ENCODE measurements around the gene BCKDHB.

BCKDHB gene

GRCh38 chr6:80197986-80198385 lies 91.5 kb downstream of the BCKDHB start:
- TF ChIP-seq REST (IDR thresholded peaks at IDR 0.05; ENCODE audit: low read depth), result no peak

- TF ChIP-seq TAF1 (IDR thresholded peaks at IDR 0.05; ENCODE audit: low read depth), result no peak
- TF ChIP-seq TEAD4 (IDR thresholded peaks at IDR 0.05), result no peak
- TF ChIP-seq EP300 (IDR thresholded peaks at IDR 0.05; ENCODE audit: borderline replicate concordance), result no peak
- TF ChIP-seq EGR1 (IDR thresholded peaks at IDR 0.05), result no peak
- no peak for TF ChIP-seq ZBTB7A (IDR thresholded peaks at IDR 0.05; ENCODE audit: low read depth)
- no peak for TF ChIP-seq MAX (IDR thresholded peaks at IDR 0.05)
- no peak for TF ChIP-seq FOXM1 (IDR thresholded peaks at IDR 0.05; ENCODE audit: borderline replicate concordance, low read depth)
- TF ChIP-seq RAD21 (IDR thresholded peaks at IDR 0.05; ENCODE audit: low read depth), result no peak
- no peak for TF ChIP-seq TCF12 (IDR thresholded peaks at IDR 0.05; ENCODE audit: low read depth)
- no peak for TF ChIP-seq YY1 (IDR thresholded peaks at IDR 0.05; ENCODE audit: low read depth)
- no peak for TF ChIP-seq NFIC (IDR thresholded peaks at IDR 0.05)
- no peak for TF ChIP-seq REST (IDR thresholded peaks at IDR 0.05; ENCODE audit: low read depth)
- TF ChIP-seq CREB1 (IDR thresholded peaks at IDR 0.05; ENCODE audit: low read depth), result no peak
- TF ChIP-seq CEBPB (IDR thresholded peaks at IDR 0.05), result no peak
- TF ChIP-seq USF1 (IDR thresholded peaks at IDR 0.05), result no peak
These were observed 96.8 kb downstream of the BCKDHB start for GRCh38 chr6:80203283-80203682.

GRCh38 chr6:80205404-80205803 lies 98.9 kb downstream of the BCKDHB start:
- TF ChIP-seq FOXM1 (IDR thresholded peaks at IDR 0.05; ENCODE audit: borderline replicate concordance, low read depth), result no peak
- no peak for TF ChIP-seq NFIC (IDR thresholded peaks at IDR 0.05)
- TF ChIP-seq CEBPB (IDR thresholded peaks at IDR 0.05), result no peak
- no peak for TF ChIP-seq TCF12 (IDR thresholded peaks at IDR 0.05; ENCODE audit: low read depth)
- no peak for TF ChIP-seq MAX (IDR thresholded peaks at IDR 0.05)
- no peak for TF ChIP-seq TEAD4 (IDR thresholded peaks at IDR 0.05)
- TF ChIP-seq TAF1 (IDR thresholded peaks at IDR 0.05; ENCODE audit: low read depth), result no peak
- no peak for TF ChIP-seq EP300 (IDR thresholded peaks at IDR 0.05; ENCODE audit: borderline replicate concordance)
- TF ChIP-seq YY1 (IDR thresholded peaks at IDR 0.05; ENCODE audit: low read depth), result no peak
- TF ChIP-seq USF1 (IDR thresholded peaks at IDR 0.05), result no peak

- TF ChIP-seq TAF1 (IDR thresholded peaks at IDR 0.05; ENCODE audit: low read depth) (no peak), NFIC (IDR thresholded peaks at IDR 0.05) (no peak), ZBTB7A (IDR thresholded peaks at IDR 0.05; ENCODE audit: low read depth) (no peak), YY1 (IDR thresholded peaks at IDR 0.05; ENCODE audit: low read depth) (no peak), TEAD4 (IDR thresholded peaks at IDR 0.05) (no peak), REST (IDR thresholded peaks at IDR 0.05; ENCODE audit: low read depth) (no peak), RAD21 (IDR thresholded peaks at IDR 0.05; ENCODE audit: low read depth) (no peak), MAX (IDR thresholded peaks at IDR 0.05) (no peak)
These were observed 100.3 kb downstream of the BCKDHB start for GRCh38 chr6:80206758-80207157.

GRCh38 chr6:80209430-80209829 lies 103.0 kb downstream of the BCKDHB start:
- no peak for TF ChIP-seq TEAD4 (IDR thresholded peaks at IDR 0.05)
- TF ChIP-seq MAX (IDR thresholded peaks at IDR 0.05), result no peak
- TF ChIP-seq EP300 (IDR thresholded peaks at IDR 0.05; ENCODE audit: borderline replicate concordance), result no peak
- TF ChIP-seq RAD21 (IDR thresholded peaks at IDR 0.05; ENCODE audit: low read depth), result no peak
- no peak for TF ChIP-seq NFIC (IDR thresholded peaks at IDR 0.05)
- no peak for TF ChIP-seq REST (IDR thresholded peaks at IDR 0.05; ENCODE audit: low read depth)
- no peak for TF ChIP-seq YY1 (IDR thresholded peaks at IDR 0.05; ENCODE audit: low read depth)
- TF ChIP-seq TAF1 (IDR thresholded peaks at IDR 0.05; ENCODE audit: low read depth), result no peak
- no peak for TF ChIP-seq CREB1 (IDR thresholded peaks at IDR 0.05; ENCODE audit: low read depth)
- TF ChIP-seq EGR1 (IDR thresholded peaks at IDR 0.05), result no peak

All from Ishikawa (cell line).